NCI-H2171 (cell line): ENCODE results near the gene PRRX1.

Experiments
- DNase-seq: peaks from one replicate; lab custom pipeline; 2025; lab: John Stamatoyannopoulos, UW

The PRRX1 gene

DNA sequence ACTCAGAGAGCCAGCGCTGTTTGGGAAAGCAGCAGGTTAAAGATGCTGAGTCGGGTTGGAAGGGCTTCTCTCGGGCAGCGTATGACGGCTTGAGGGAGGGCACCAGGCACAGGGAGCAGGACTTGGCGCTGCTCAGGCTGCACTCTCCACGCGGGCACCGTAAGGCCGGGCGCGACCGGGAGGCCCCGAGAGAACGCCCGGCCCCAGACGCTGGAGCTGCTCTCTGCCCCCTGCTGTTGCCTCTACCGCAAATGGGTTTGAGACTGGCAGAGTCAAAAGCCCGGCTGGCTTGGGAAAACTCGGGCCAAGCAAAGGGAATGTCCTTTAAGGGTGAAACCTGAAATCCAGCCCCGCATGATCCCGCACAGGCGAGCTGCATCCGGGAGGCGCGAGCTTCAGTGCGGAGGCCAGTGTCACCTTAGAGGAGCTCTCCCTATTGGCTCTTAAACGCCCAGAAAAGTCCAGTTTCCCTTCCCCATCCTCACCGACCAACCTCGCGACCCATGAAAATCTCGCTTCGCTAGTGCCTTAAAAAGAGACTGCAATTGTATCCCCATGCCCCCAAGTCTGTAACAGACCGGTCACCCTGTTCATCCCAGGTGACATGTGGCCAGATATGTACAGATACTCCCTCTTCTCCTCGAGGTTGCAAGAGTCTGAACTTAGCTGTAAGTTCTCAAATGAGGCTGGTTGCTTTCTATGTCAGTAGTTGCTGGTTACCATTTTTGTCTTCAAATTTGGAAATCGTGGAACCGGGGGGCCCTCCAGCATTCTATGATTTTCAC, 1.1 kb downstream of the PRRX1 start:
- no peak for DNase-seq

DNA sequence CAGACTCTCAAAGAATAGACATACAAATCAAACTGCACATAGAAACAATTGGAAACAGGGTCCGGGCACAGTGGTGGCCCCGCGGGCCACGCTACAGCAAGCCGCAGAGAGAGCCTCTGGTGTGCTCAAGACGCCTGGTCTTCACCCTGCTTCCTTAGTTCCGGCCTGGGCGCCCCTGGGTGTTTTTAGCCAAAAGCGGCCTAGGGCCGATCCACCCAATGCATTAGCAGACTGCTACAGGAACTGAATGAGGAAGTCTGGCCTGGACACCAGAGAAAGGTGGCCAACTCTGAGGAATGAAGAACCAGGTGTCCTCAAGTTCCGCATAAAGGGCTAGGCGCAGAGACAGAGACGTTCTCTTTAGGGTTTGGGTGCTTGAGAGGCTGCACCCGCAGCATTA, 1.7 kb downstream of the PRRX1 start:
- DNase-seq, result no peak

DNA sequence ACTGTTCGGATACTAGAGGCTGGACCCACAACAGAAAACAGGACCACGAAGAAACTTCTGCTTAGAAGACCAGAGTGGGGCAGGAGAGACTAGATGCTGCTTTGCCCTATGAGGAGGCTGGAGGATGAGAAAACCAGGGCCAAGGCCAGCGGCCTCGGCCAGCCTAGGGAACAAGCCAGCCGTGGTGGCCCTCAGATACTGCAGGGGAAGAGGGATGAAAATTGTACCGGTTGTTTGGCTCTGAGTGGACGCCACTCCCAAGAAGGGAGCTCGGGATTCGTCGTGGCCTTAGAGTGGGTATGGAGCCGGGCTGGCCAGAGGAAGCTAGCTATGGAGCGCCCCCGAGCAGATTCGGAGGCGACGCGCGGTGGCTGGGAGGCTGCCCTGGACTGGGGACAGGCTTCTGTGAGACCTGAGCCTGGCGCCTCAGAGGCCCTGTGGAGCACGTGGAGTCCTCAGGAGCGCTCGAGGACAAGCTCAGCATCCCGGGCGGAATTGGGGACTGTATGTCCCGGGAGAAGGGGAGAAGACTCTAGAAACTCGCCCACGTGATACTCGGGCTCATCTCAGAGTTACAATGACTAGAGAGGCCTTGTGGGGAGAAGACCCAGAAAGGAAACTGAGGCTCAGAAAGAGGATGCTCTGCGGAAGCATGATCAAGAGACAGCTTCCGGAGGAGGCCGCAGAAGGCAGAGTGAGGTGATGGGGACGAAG, 2.8 kb downstream of the PRRX1 start:
- DNase-seq, result no peak

DNA sequence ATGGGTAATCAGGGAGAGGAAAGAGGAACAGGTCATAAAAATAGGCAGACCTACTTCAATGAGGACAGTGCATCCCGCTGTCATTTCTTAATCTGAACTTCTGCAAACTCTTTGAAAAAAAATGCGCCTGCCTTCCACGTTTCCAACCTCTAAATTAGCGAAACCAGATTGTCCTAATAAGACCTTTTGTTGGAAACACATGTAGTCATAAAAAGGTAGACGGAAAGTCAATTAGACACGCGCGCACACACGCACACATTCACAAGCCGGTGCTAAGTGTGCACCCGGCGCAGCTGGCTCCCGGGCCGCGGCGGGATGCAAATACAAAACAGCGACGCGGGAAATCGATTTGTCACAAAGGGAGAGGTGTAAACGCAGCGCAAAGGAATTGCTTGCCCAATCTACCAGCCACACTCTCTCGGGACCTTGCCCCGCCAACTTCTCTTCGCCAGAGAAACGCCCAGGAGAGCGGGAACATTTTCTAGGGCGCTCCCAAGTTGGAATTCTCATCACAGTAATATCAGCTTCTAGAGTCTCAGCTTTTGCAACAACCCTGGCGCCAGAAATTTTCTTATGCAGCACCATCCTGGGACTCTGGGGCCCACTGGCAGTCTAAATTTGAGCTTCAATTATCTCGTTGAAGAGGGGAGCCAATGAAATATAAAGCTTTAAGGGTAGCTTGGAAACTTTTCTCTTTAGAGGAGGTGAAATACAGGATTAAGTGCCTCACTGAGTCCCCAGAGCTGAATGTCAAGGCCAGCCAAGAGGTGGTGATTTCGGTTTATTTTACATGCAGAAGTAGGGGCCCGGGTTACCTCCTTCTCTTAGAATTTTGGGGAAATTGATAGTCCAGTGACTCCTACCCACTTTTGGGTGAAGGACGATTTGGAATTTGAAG, 4.5 kb downstream of the PRRX1 start:
- no peak for DNase-seq

DNA sequence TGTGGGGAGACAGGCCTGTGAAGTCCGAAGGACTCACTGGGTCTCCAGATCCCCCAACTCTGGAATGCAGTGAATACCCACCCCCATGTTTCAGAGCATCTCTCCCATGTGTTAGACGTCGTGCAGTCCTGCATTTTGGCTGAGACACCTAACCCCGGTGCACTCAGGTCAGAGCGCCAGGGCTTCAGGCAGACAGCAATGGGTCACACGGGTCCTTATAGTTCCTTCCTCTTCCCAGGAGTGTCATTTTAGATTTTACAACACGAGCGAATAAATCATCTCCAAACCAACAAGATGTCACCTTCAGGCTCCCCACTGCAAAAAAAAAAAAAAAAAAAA, 5.1 kb downstream of the PRRX1 start:
- no peak for DNase-seq

DNA sequence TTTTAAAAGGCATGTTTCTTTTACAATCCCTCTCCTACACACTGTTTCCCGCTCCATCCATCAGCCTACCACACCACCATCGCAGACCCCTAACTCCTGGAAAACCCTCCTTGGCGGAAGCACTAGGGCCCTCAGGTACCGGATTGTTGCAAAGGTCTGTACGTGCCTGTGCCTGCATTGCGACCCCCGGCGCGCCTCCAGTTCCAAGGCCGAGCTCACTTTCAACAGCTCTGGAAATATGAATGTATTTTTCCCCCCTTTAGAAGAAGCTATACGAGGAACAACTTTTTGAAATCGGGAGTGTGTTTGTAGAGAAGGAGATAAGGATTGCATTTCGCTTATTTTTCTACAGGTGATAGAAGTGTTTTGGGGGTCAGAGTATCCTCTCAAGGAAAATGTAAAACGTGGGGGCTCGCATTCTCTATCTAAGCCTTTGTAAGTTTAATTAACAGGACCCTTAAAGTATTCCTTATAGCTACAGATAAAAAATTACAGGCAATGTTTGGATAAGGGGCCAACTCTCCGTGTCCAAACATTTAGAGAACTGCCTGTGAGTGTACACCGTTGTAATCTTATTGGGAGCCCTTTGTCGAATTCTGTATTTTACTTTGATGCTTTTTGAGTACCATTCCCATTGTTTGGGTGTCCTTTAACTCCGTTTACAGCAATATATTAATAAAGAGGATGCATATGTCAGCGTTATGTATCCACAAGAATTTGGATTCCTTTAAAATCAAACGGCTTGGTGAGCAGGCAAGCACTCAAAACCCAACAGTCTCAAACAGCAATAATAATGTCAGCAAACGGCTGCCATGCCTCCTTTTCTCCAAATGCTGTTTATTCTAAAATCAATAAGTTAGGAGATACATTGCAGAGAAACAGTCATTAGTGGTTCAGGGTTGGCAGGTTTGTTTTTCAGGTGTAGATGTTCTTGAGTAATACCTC, 5.9 kb downstream of the PRRX1 start:
- DNase-seq, result no peak

DNA sequence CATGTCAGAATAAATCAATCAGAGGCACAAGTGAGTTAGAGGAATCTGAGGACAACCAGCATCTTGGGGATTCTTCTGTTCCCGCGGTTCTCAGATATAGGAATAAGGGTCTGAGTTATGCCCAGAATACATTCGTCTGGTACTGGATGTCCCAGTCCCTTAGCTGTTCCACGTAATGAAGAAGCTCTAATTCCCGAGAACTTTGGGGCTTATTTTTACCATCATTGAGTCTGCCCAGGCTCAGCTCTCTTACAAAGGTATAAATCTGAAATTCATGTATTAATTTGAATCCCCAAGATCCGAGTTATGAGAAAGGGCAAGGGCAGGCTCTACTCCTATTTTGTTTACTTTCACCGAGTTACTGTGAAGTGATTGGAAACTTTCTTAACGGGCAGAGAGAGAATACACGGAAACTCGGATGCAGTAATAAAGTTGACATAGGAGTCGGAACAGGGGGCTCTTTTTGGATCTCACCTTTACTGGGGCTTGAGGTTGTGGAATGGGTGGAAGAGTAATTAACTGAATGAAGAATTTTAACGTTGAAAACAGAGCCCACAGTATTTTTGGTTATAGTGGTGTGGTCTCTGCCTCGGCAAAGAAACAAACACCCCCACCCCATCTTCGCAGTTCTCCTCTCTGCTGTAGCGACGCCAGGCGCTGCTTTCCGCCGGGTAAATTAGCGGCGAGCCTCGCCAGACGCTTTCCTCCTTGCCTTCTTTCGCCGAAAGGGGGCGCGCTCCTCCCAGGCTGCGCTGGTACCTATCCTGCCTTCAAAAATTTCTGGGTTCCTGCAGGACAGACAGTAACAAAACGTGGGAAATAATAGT, 7.1 kb downstream of the PRRX1 start:
- no peak for DNase-seq

DNA sequence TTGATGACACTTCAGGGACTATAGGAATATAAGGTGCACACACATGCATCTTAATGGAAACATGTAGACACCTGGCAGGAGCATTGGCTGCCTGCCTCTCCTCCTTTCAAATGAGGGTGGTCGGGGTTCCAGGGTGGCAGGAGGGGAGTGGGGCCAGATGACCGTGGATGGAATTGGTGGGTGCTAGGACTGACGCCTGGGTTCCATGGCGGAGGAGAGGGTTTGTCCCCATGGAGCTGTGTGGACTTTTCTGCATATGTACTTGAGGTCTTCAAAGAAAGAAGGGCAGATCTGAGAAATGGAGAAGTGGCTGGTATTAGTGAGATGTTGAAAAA, 7.7 kb downstream of the PRRX1 start:
- no peak for DNase-seq

DNA sequence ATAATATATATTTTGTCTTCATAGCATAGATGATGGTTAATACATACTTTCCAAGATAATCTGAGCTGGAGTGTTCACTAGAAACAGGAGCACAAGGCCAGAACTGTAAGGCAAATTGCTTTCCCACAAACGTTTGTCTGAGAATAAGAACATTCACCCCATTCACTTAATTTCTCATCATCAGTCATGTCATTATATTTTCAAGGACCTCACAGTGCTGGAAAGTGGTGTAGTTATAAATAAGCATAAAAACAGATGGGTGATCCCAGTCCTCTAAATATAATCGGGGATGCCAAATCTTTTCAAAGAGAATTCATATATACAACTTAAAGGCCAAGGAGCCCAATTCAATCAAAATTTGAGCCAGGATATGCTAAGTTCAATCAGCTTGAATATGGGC, 8.4 kb downstream of the PRRX1 start:
- DNase-seq, result no peak

DNA sequence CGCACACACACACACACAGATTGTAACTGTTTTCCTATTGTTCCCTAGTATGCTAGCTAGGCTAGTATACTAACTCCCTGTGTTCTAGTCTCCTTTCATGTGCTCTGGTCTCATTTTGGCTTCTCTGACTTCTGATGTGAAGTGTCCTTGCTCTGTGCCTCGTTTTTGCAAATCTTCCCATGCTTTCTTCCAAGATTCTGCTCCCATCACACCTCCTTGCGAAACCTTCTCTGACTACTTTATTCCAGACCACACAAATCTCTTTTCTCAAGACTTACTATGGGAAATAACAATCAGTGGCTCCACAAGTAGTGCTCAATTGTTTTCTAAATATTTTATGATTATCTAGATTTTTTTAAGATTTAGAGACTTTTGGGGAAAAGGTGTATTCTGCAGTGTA, 10.3 kb downstream of the PRRX1 start:
- DNase-seq, result no peak

DNA sequence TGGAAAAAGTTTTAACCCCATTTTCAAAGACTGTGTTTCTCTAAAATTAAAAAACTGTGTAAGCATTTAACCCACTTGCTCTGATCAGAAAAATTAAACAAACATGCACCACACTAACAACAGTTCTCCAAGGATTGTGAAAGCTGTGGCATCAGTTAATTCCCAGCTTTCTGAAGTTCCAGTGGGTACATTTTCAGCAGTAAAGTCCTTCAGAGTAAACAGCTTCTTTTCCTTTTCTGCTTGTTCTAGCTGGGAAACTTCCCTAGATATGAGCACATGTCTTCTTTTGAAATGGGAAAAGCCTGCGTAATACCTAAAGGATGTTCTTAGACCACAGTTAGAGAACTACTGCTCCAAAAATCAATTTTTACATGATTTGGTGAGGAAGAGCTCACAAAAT, 11.1 kb downstream of the PRRX1 start:
- no peak for DNase-seq

DNA sequence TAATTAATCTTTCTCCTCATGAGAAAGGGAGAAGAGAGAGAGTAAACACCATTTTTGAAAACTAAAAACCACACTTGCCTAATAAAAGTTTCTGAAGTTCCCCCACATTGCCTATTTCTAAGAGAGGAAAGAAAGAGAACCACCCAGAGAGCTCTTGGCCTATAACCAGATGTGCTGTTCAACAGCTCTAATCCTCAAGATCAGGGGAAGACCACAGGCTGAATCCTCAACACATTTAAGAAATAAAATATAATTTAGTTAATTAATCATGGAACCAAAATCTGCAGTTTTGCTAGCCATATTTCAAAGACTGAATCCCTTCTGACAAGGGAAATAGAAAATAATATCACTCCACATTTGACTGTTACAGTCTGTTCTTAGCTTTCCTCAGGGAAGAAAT, 11.9 kb downstream of the PRRX1 start:
- DNase-seq, result no peak

DNA sequence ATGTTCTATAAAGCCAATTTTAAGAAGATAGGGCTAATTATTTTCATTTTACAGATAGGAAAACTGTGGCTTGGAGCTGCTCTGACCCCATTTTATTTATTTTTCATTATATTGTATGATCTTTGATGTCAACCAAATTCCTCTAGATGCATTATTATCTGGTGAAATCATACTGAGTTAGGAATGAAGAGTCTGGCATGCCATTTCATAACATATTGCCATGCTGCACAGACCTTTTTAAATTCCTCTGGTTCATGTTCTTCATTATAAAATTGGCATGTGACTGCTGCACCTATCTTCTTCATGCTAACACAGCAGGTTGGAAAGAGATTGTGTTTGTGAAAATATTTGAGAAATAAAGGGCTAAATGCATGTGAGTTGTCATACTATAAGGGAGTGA, 12.7 kb downstream of the PRRX1 start:
- no peak for DNase-seq

DNA sequence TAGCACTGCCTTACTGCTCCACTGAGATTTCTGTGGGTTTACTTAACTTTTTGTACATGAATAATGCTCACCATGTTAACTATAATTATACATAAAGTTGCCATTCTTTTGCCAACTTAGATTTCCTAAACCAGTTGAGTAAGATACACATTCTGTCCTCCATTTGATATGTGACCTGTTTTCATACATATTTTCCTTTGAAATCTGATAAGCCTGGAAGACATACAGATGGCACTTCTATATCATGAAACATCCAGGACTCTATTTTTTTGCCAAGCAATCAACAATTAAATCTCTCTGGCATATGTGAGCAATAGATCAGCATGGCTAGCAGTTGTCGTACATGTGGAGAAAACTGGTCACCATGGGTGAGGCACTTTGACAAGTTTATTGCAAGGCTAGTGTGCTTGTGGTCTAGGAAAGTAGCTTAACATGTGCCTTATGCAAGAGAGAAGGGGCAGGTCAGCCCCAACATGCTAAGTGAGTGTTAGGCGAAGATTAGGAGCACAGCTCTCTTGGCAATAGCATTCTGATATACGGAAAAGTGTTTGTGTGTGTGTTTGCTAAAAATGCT, 14.2 kb downstream of the PRRX1 start:
- no peak for DNase-seq

DNA sequence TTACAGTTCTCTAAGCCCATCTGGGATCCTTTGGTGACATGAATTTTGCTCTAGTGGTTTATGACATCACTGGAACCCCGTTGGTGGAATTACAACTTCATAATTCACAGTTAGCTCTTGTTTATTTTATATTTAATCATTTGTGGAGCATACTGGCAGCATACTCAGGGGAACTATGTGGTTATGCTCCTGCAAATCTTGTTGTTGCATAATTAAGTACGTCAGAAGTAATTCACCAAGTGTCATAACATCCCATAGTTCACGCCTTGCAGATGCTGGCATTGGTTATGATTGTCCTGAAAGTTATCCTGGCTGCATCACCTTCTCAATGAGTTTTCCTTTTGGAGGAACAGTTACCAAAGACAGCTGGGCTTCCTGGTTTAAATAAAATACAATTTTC, 16.5 kb downstream of the PRRX1 start:
- DNase-seq, result no peak

DNA sequence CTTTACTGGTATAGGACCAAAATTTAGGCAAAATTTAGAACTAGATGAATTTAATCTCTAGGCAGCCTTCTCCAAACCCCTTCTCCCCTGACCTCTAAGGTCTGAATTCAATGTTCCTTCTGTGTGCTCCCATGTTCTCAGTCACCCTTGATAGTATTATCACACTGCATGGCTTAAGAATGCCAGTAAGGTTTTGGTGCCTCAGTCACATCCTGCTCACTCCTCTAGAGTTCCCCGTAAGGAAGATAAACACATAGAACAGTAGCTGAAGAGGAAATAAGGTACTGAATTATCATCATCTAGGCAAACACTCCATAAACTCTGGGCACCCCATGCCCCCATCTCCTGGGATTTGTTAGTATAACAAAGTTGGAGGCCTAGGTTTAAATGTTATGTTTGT, 18.2 kb downstream of the PRRX1 start:
- no peak for DNase-seq

DNA sequence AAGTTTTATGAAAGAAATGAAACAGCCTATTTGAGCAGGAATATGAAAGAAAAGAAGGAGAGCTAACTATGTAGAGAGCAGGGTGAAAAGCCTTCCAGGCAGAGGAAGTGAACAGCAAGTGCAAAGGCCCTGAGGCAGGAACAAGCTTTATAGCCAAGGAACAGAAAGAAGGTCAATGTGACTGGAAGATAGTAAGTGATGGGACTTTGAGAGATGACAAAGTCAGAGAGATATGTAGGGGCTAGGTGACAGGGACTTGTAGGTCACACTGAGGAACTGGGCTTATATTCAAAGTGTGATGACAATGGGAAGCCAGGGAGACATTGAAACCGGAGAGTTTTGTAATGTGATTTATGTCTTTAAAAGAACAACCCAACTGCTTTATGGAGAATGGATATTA, 18.9 kb downstream of the PRRX1 start:
- no peak for DNase-seq

DNA sequence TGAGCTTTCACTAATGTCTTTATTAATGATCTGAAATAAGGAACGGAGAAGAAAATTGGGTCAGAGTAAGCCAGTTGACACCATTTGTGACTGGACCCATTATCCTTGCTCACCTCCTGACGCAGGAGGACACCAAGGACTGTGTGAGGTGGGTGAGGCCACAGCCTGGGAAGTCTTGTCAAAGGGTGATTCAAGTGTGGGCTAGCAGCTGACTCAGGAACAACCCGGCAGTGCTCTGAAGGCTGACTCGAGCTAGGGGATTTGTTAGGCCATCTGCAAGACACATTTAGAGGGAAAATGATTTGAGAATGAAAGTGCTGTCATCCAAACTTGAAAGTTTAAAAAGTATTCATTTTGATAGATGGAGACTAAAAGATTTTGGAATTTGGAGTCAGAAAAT, 21.2 kb downstream of the PRRX1 start:
- DNase-seq, result no peak

DNA sequence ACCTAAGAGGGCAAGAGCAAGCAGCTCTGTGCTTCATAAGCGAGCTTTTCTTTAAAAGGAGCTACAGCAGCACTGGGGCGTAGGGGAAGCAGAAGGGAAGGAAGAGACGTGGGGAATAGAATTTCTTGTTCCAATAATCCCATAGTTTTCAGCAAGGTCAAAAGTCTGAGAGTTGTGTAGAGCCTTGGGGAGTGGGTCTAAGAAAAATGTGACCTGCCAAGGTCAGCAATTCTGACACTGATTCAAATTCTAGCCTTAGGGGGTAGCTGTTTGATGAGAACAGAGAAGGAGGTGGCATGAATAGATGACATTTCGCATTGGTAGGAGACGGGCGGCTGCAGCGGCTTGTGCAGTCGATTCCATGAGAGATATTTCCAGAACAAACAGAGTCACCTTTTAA, 22.4 kb downstream of the PRRX1 start:
- DNase-seq, result no peak

DNA sequence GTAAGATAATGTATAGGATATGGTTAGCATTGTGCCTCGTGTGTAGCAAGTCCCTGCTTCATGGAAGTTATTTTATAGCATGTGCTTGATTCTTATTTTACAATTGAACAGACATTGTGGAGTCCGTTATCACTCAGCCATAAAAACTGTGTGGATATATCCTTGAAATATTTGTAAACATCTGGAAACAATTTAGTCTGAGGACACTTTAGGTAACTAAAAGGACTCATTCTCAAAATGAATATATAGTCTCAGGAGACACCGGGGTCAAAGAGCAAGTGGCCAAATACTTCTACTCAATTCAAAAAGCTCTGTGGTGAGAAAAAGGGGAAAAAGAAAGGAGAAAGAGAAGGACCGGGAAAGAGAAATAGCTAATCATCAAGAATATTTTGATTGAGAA, 23.7 kb downstream of the PRRX1 start:
- DNase-seq, result no peak

DNA sequence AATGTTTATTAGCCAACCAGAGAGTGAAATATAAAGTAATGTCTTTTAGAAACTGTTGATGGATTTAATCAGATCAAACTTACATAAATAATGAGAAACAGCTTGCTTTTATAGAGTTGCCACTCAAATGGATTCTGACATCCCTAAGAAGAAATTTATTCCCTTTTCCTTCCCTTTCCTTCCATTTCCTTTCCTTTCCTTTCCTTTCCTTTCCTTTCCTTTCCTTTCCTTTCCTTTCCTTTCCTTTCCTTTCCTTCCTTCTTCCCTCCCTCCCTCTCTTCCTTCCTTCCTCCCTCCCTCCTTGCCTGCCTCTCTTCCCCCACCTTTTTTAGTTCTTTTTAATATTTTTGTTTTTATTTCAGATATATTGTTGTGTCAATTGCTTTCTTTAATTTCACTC, 27.3 kb downstream of the PRRX1 start:
- DNase-seq, result no peak
